ENCODE results near the gene GALNT2. TPM values are rescaled to one million over a fixed set of nuclear protein-coding genes. Genes with fewer than 3 reads are reported as not detected.

GALNT2 gene
- total and polyA plus RNA-seq, 9 of the 15 experiments (the other 6 are each of a cell fraction or from before 2014, with no cell fraction given): 1.6 to 106 (median 51.9) TPM

- no peaks in the 10 kb centered on the region for H3K9me3 ChIP-seq (replicated peaks; ENCODE audit: control insufficient read depth, insufficient read depth, low read depth, low read length)
- FAIRE-seq (no peak), DNase-seq (ENCODE audit: extremely low read depth in 1 of 4, low spot score in 3 of 4) (no peak), ATAC-seq (no peak)
- intact Hi-C loops (cut with micrococcal nuclease) (no loop called here), in situ Hi-C loops (cut with MboI) (no loop called here)
- H3K27me3 ChIP-seq (ENCODE audit: control insufficient read depth in 2 of 2, insufficient read depth in 2 of 2, low read length in 2 of 2): no peaks in the 10 kb centered on the region
- H3K4me3 ChIP-seq: no peak overlapping the region
- peaks cover 6% of the 10 kb centered on the region for H3K9me1 ChIP-seq (ENCODE audit: control insufficient read depth, insufficient read depth, low read length)
- no peak overlapping the region for H3K27ac ChIP-seq (ENCODE audit: extremely low read depth, low read depth, low read length)
- WGBS (ENCODE audit: insufficient coverage, low coverage, missing lambda C conversion rate): 65% methylated on average over 19 of the region's 19 CpGs
- ChIA-PET CTCF (ENCODE audit: low intra/inter-chr PET ratio) (no interaction called here), POLR2A (interaction anchor here (0.8 to 1.8 kb wide), 5 partner anchors 8 to 40 kb away, joined by 3 to 5 read pairs (median 4); no protein-coding TSS in a partner anchor)
- no TSS peak for BruUV-seq (replicated peaks)
- peaks cover 12% of the 10 kb centered on the region for H3K36me3 ChIP-seq (ENCODE audit: control insufficient read depth, insufficient read depth, low read length)
- peaks cover 23% of the 10 kb centered on the region in 2 experiments; a peak in 4 of 5 replicates for H3K4me1 ChIP-seq (replicated peaks in 1 of 2; ENCODE audit: control insufficient read depth in 2 of 2, insufficient read depth in 2 of 2, low read length in 2 of 2)
- peak overlapping the region in 1 of 2 experiments; percentile 18; a peak in 1 of 4 replicates for H3K9ac ChIP-seq (ENCODE audit: insufficient read depth in 1 of 2, low read depth in 2 of 2, low read length in 2 of 2)
- H4K20me1 ChIP-seq (replicated peaks; ENCODE audit: control insufficient read depth, insufficient read depth, low read length): peaks cover 57% of the 10 kb centered on the region
- H3K79me2 ChIP-seq (ENCODE audit: control insufficient read depth, insufficient read depth, low read length): peaks cover 92% of the 10 kb centered on the region
- H3K4me2 ChIP-seq (ENCODE audit: insufficient read depth, low read length): no peak overlapping the region
- no peak overlapping the region for H2AFZ ChIP-seq (ENCODE audit: low read depth, low read length)
- no peak for TF ChIP-seq NFXL1 (CRISPR knock-in tag; IDR thresholded peaks at IDR 0.05)
- 0 out of 2 replicates have a peak, but pooled peaks have one; percentile 19 for TF ChIP-seq FOSL1 (tag; conservative IDR thresholded peaks at IDR 0.05)
- no peak for TF ChIP-seq CLOCK (CRISPR knock-in tag; IDR thresholded peaks at IDR 0.05; ENCODE audit: borderline replicate concordance)
- TF ChIP-seq TCF7L2 (IDR thresholded peaks at IDR 0.05; ENCODE audit: low read depth, low read length): no peak
- no peak for TF ChIP-seq CBFA2T3 (IDR thresholded peaks at IDR 0.05)
- no peak for TF ChIP-seq RFX5 (IDR thresholded peaks at IDR 0.05; ENCODE audit: low read depth, low read length)
- no peak for TF ChIP-seq ZKSCAN3 (CRISPR knock-in tag; IDR thresholded peaks at IDR 0.05)
- no peak for TF ChIP-seq KLF13 (tag; IDR thresholded peaks at IDR 0.05; ENCODE audit: borderline replicate concordance, low read depth)
- TF ChIP-seq ZNF347 (CRISPR knock-in tag; IDR thresholded peaks at IDR 0.05; ENCODE audit: low read depth): no peak
- 0 out of 2 replicates have a peak, but pooled peaks have one; percentile 23 for TF ChIP-seq NFIC (IDR thresholded peaks at IDR 0.05)
- TF ChIP-seq ZBTB33 (CRISPR knock-in tag; IDR thresholded peaks at IDR 0.05): peak; percentile 34; the same call in 1 of the 2 replicates
- no peak for TF ChIP-seq KDM4B (IDR thresholded peaks at IDR 0.05; ENCODE audit: borderline replicate concordance in 2 of 2, low read depth in 1 of 2)
- TF ChIP-seq FOXP1 (CRISPR knock-in tag; IDR thresholded peaks at IDR 0.05): no peak
- TF ChIP-seq WHSC1 (IDR thresholded peaks at IDR 0.05; ENCODE audit: low read length): no peak
Observed at GRCh38 chr1:230104395-230105244, 37.6 kb downstream of the GALNT2 start.

Data from K562 (cell line).